SU-DHL-6 (cell line): ENCODE data around the gene TMPRSS2.

Experiments
- H2AFZ ChIP-seq: fragments of 200-600 bp; sonication (generic); 2 replicates; pipeline ENCODE4 v1.6.1; 2014; ENCODE audit warnings: low read depth, mild to moderate bottlenecking, moderate library complexity, mixed read lengths, antibody characterized with exemption, low read length; ENCODE audit not compliant: severe bottlenecking
- H3F3A ChIP-seq: fragments of 200-600 bp; shearing (Covaris generic); 2 replicates; pipeline ENCODE4 v1.6.0; 2016; ENCODE audit warnings: antibody characterized with exemption, mild to moderate bottlenecking; ENCODE audit not compliant: insufficient read depth
- H3K27ac ChIP-seq: fragments of 200-600 bp; sonication (generic); 2 replicates; pipeline ENCODE4 v1.5.1; 2016; ENCODE audit warnings: low read depth, mild to moderate bottlenecking, low read length, moderate library complexity, mixed read lengths
- H3K27me3 ChIP-seq: fragments of 200-600 bp; sonication (generic), shearing (Covaris generic); 2 replicates; pipeline ENCODE4 v1.6.0; 2014; ENCODE audit warnings: mild to moderate bottlenecking, low read length
- H3K36me3 ChIP-seq: fragments of 200-600 bp; sonication (generic); 2 replicates; pipeline ENCODE4 v1.6.1; 2014; ENCODE audit warnings: mild to moderate bottlenecking, low read length, mixed read lengths
- H3K4me2 ChIP-seq: fragments of 300-600, 200-600 bp; shearing (Covaris generic), sonication (generic); 2 replicates; pipeline ENCODE4 v1.6.0; 2014; ENCODE audit warnings: low read length, low read depth, mild to moderate bottlenecking; ENCODE audit not compliant: poor library complexity, severe bottlenecking
- H3K4me3 ChIP-seq: fragments of 200-600 bp; sonication (generic); 2 replicates; pipeline ENCODE4 v1.5.1; 2014; ENCODE audit warnings: antibody characterized with exemption, low read length, mild to moderate bottlenecking, mixed read lengths; ENCODE audit not compliant: insufficient read depth, poor library complexity, severe bottlenecking
- H3K79me2 ChIP-seq: fragments of 200-600 bp; sonication (generic); 2 replicates; pipeline ENCODE4 v1.6.1; 2014; ENCODE audit warnings: mild to moderate bottlenecking, low read length, moderate library complexity; ENCODE audit not compliant: insufficient read depth
- H3K9ac ChIP-seq: fragments of 200-600 bp; sonication (generic); 2 replicates; pipeline ENCODE4 v1.7.0; 2014; ENCODE audit warnings: mild to moderate bottlenecking, low read length
- H3K9me2 ChIP-seq: fragments of 200-600 bp; sonication (generic); replicated peaks from 2 replicates; pipeline ENCODE4 v1.6.1; 2014; ENCODE audit warnings: low read length; ENCODE audit not compliant: insufficient read depth
- H3K9me3 ChIP-seq: fragments of 200-600 bp; sonication (generic); 2 replicates; pipeline ENCODE4 v1.6.1; 2014; ENCODE audit warnings: low read length, mixed read lengths; ENCODE audit not compliant: insufficient read depth
- H4K20me1 ChIP-seq: fragments of 200-600 bp; sonication (generic); 2 replicates; pipeline ENCODE4 v1.6.1; 2014; ENCODE audit warnings: low read depth, mild to moderate bottlenecking, antibody characterized with exemption, low read length, moderate library complexity, mixed read lengths
- CTCF ChIP-seq: fragments of 200-600 bp; sonication (generic); IDR thresholded peaks from one replicate; pipeline ENCODE4 v1.5.1; 2017; ENCODE audit warnings: antibody characterized with exemption, mild to moderate bottlenecking, low read length, moderate library complexity; ENCODE audit not compliant: insufficient read depth, poor library complexity, severe bottlenecking
- EZH2phosphoT487 ChIP-seq: fragments of 200-600 bp; sonication (generic), shearing (Covaris generic); conservative IDR thresholded peaks from 2 replicates; pipeline ENCODE4 v1.6.1; 2018; ENCODE audit warnings: mild to moderate bottlenecking, antibody characterized with exemption, low read length, moderate library complexity, mixed read lengths

The TMPRSS2 gene

DNA sequence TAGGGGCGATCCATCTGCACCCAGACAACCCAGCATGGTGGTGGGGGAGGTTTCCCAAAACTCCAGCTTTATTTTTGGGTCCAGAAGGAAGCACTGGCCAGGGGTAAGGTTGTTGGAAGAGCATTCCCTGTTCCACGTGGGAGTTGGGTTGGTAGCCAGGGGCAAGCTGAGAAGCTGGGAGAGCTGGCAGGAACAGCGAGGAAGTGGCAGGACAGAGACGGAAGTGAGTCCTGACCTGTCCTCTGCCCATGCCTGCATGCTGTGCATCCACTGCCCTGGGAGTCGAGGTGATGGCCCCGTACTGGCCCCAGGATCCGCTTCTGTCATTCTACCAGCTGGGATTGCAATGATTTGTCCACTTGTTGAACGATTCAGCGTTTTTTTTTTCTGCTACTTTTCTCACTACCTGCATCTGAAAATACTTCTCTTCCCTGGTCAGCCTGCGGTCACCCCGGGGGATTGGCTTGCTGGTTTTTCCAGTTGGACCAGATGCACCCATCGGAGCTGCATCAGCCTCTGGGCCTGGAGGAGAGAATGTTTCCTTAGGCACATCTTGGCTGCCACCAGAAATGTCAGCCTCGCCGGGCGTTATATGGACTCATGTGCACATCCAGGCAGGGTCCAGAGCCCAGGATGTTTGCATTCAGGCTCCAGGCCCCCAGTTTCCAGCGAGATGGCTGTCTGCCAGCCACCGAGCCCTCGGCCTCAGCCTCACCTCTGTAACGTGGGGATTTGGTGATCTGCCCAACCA lies 28.3 kb upstream of the TMPRSS2 start:
- no peak overlapping the region for H3K27ac ChIP-seq

GRCh38 chr21:41530366-41530765 lies 22.4 kb upstream of the TMPRSS2 start:
- no peaks in the 10 kb centered on the region for H3K36me3 ChIP-seq
- H2AFZ ChIP-seq: no peak overlapping the region
- H3K27ac ChIP-seq: no peak overlapping the region
- no peak overlapping the region for H3K4me3 ChIP-seq
- H3F3A ChIP-seq: no peaks in the 10 kb centered on the region
- no peaks in the 10 kb centered on the region for H4K20me1 ChIP-seq
- no peaks in the 10 kb centered on the region for H3K9me3 ChIP-seq
- H3K79me2 ChIP-seq: no peaks in the 10 kb centered on the region
- H3K9ac ChIP-seq: no peak overlapping the region
- TF ChIP-seq EZH2phosphoT487 (no peak), CTCF (no peak)
- no peaks in the 10 kb centered on the region for H3K9me2 ChIP-seq
- no peak overlapping the region for H3K4me2 ChIP-seq
- H3K27me3 ChIP-seq: no peaks in the 10 kb centered on the region

More for the DNA sequence above, 28.3 kb upstream of the TMPRSS2 start:
- Histone ChIP-seq H3K9me2 (no peaks in the 10 kb centered on the region), H3F3A (no peaks in the 10 kb centered on the region), H2AFZ (no peak overlapping the region), H3K4me3 (no peak overlapping the region), H3K4me2 (no peak overlapping the region), H3K79me2 (no peaks in the 10 kb centered on the region), H3K9me3 (no peaks in the 10 kb centered on the region), H4K20me1 (no peaks in the 10 kb centered on the region), H3K27me3 (no peaks in the 10 kb centered on the region), H3K9ac (no peak overlapping the region), H3K36me3 (no peaks in the 10 kb centered on the region)
- no peak for TF ChIP-seq CTCF
- no peak for TF ChIP-seq EZH2phosphoT487

- Histone ChIP-seq H3K4me3 (no peak overlapping the region), H3K36me3 (no peaks in the 10 kb centered on the region), H2AFZ (no peak overlapping the region), H4K20me1 (no peaks in the 10 kb centered on the region), H3K9ac (no peak overlapping the region), H3K79me2 (no peaks in the 10 kb centered on the region), H3K4me2 (no peak overlapping the region), H3K9me2 (no peaks in the 10 kb centered on the region), H3K27me3 (no peaks in the 10 kb centered on the region), H3K27ac (no peak overlapping the region), H3F3A (no peaks in the 10 kb centered on the region), H3K9me3 (no peaks in the 10 kb centered on the region)
- TF ChIP-seq EZH2phosphoT487 (no peak), CTCF (no peak)
Observed at GRCh38 chr21:41529769-41530168, 21.8 kb upstream of the TMPRSS2 start.
